Upper lobe of right lung (tissue), 1 donor: ENCODE measurements around the gene LRCH1. TPM values are rescaled to one million over a fixed set of nuclear protein-coding genes. Genes with fewer than 3 reads are reported as not detected.

Experiments used
- ATAC-seq: fragments of 200-7000 bp; cut with Tn5 transposase; one replicate; pipeline ENCODE4 v1.9.1; 2020; ENCODE audit warnings: mild to moderate bottlenecking, moderate library complexity
- DNase-seq: peaks from one replicate; pipeline ENCODE4 v3.0.0-alpha.2; 2020
- H3K27ac ChIP-seq: fragments of 200-600 bp; one replicate; pipeline ENCODE4 v1.8.0; 2022
- H3K27me3 ChIP-seq: fragments of 200-600 bp; one replicate; pipeline ENCODE4 v1.8.0; 2022; ENCODE audit warnings: mild to moderate bottlenecking
- H3K36me3 ChIP-seq: fragments of 200-600 bp; one replicate; pipeline ENCODE4 v1.8.0; 2022
- H3K4me1 ChIP-seq: fragments of 200-600 bp; one replicate; pipeline ENCODE4 v1.8.0; 2022
- H3K4me3 ChIP-seq: fragments of 200-600 bp; one replicate; pipeline ENCODE4 v1.8.0; 2022; ENCODE audit warnings: mild to moderate bottlenecking
- H3K9me3 ChIP-seq: fragments of 200-600 bp; one replicate; pipeline ENCODE4 v1.8.0; 2022
- intact Hi-C: fragments of 100-400 bp; cut with DNase I; formaldehyde crosslinking; loops from one replicate; pipeline ENCODE4 v1.11.0; 2022
- total RNA-seq: library from RNA; stranded (reverse); fragmentation: NEBNext Ultra II Directional; extraction: Animal tissue kit (Norgen Biotek cat#: 25700); gene quantifications from one replicate; pipeline ENCODE4 v1.2.1, GENCODE V29; 2021
- TF ChIP-seq, protein P1 (sequence below): fragments of 200-600 bp; IDR thresholded peaks from one replicate; pipeline ENCODE4 v1.8.0; 2022; ENCODE audit warnings: antibody characterized with exemption
- donor health status: DM: no; HTN: yes; CAD: no; lungs with severe emphysema.

Gene LRCH1
- total RNA-seq, 1 donor from 2014 or later, result 32.0 TPM

DNA sequence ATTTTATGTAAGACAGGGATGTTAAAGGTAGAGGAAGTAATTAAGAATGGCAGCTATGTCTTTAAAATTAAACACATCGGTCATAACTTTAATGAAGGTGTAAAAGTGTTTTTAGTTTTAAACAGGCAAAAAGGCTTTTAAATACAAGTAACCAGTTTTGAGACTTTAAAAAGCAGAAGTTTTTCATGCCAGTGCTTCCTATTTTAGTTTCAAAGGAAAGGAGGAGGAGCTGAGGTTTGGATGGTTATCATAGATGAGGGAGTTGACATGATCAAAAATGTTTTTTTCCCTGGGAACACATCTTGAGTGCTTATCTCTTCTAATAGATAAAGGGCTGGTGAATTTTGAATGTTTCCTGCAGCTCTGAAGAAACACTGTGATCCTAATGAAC is 42.9 kb downstream of the LRCH1 start:
- TF ChIP-seq, protein P1, sequence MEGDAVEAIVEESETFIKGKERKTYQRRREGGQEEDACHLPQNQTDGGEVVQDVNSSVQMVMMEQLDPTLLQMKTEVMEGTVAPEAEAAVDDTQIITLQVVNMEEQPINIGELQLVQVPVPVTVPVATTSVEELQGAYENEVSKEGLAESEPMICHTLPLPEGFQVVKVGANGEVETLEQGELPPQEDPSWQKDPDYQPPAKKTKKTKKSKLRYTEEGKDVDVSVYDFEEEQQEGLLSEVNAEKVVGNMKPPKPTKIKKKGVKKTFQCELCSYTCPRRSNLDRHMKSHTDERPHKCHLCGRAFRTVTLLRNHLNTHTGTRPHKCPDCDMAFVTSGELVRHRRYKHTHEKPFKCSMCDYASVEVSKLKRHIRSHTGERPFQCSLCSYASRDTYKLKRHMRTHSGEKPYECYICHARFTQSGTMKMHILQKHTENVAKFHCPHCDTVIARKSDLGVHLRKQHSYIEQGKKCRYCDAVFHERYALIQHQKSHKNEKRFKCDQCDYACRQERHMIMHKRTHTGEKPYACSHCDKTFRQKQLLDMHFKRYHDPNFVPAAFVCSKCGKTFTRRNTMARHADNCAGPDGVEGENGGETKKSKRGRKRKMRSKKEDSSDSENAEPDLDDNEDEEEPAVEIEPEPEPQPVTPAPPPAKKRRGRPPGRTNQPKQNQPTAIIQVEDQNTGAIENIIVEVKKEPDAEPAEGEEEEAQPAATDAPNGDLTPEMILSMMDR, result no peak
- H3K9me3 ChIP-seq, result no peaks in the 10 kb centered on the region
- peaks cover 74% of the 10 kb centered on the region for H3K4me1 ChIP-seq
- H3K36me3 ChIP-seq, result no peaks in the 10 kb centered on the region
- ATAC-seq (no peak), DNase-seq (no peak)
- no peak overlapping the region for H3K4me3 ChIP-seq
- intact Hi-C loops, result no loop called here
- no peak overlapping the region for H3K27ac ChIP-seq
- no peaks in the 10 kb centered on the region for H3K27me3 ChIP-seq

DNA sequence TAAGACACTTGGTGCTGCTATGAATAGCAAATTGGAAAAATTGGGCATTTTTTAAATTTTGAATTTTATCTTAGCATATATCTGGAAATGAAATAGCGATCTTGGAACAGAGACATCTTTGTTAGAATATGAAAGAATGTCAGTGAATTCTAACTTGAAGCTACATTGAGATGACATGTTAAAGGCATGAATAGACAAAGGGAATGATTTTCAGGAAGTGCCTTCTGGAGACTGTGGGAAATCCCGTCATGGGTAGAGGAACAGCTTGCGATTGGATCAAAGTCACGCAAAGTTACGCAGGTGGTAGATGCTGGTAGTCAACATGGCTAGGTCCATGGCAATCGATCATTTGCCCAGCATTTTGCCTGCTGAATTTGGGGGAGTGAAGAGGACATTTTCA is 43.5 kb downstream of the LRCH1 start:
- TF ChIP-seq, protein P1, result no peak
- DNase-seq (no peak), ATAC-seq (peak; percentile 28)
- H3K4me3 ChIP-seq, result no peak overlapping the region
- H3K27me3 ChIP-seq, result no peaks in the 10 kb centered on the region
- no peak overlapping the region for H3K27ac ChIP-seq
- intact Hi-C loops, result no loop called here
- no peaks in the 10 kb centered on the region for H3K9me3 ChIP-seq
- no peaks in the 10 kb centered on the region for H3K36me3 ChIP-seq
- peaks cover 78% of the 10 kb centered on the region for H3K4me1 ChIP-seq

DNA sequence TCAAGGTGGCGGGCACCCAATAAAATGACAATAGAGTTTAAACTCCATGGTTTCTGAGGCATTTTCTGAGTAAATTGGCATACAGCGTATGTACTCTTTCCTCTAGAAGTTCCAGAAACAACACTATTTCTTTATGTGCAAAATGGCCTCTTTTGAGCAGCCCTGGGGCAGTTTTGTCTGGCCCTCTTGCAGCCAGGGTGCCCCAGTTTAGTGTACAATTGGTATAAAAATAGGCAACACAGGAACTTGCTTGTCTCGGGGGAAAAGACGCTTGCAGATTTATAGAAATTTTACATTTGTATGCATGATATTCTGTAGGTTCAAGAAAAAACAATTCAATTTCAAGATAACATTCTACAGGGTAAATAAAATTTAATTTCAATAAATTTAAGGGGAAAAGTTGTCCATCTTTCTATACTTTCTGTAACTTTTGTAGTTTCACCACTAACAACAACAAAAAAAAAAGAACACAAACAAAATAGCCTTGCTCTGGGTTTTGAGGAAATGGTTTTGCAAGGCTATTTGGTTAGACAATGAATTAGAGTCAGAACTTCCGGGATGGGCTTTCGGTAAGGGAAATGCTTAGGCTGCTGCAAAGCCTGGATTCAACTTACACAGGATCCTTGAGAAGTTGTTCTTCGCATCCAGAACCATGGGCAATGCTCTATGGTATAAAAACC is 45.3 kb downstream of the LRCH1 start:
- peak; percentile 56 for ATAC-seq
- no peak overlapping the region for H3K4me3 ChIP-seq
- H3K36me3 ChIP-seq, result no peaks in the 10 kb centered on the region
- peak overlapping the region; percentile 45 for H3K27ac ChIP-seq
- H3K4me1 ChIP-seq, result peaks cover 73% of the 10 kb centered on the region
- intact Hi-C loops, result no loop called here
- no peak for DNase-seq
- no peaks in the 10 kb centered on the region for H3K9me3 ChIP-seq
- TF ChIP-seq, protein P1, result no peak
- H3K27me3 ChIP-seq, result no peaks in the 10 kb centered on the region

DNA sequence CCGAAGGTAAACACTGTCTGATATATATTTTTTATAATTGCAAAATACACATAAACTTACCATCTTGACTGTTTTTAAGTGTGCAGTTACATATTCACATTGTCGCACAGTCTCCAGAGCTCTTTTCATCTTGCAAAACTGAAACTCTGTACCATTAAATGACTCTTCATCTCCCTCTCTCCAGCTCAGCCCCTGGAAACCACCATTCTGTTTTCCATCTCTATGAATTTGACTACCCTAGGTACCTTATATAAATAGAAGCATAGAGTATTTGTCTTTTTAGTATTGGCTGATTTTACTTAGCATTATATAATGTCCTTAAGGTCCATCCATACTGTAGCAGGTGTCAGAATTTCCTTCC is 45.8 kb downstream of the LRCH1 start:
- Histone ChIP-seq H3K27me3 (no peaks in the 10 kb centered on the region), H3K27ac (peak overlapping the region; percentile 26), H3K4me3 (no peak overlapping the region), H3K36me3 (no peaks in the 10 kb centered on the region), H3K4me1 (peaks cover 74% of the 10 kb centered on the region), H3K9me3 (no peaks in the 10 kb centered on the region)
- ATAC-seq, result no peak
- TF ChIP-seq, protein P1, result no peak
- no peak for DNase-seq
- intact Hi-C loops, result no loop called here

DNA sequence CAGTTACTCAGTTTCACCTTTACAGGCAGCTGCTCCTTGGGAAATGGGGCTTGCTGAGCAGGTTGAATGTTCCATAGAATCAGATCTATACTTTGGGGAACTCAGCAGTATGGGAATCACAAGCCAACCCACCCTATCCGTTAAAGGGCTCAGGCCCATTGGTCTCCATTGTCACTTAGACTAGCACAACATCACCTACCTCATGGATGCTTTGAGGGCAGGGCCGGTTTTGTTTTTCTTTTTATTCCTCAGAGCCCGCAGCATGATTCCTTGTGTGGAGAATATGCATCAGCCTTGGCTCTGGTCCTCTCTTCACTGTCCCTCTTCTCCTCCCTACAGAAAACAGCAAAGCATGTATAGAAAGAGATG is 48.0 kb downstream of the LRCH1 start:
- intact Hi-C loops, result no loop called here
- Histone ChIP-seq H3K4me1 (peaks cover 74% of the 10 kb centered on the region), H3K27ac (no peak overlapping the region), H3K4me3 (no peak overlapping the region), H3K36me3 (no peaks in the 10 kb centered on the region), H3K27me3 (no peaks in the 10 kb centered on the region), H3K9me3 (no peaks in the 10 kb centered on the region)
- no peak for ATAC-seq
- no peak for DNase-seq
- TF ChIP-seq, protein P1, result no peak

DNA sequence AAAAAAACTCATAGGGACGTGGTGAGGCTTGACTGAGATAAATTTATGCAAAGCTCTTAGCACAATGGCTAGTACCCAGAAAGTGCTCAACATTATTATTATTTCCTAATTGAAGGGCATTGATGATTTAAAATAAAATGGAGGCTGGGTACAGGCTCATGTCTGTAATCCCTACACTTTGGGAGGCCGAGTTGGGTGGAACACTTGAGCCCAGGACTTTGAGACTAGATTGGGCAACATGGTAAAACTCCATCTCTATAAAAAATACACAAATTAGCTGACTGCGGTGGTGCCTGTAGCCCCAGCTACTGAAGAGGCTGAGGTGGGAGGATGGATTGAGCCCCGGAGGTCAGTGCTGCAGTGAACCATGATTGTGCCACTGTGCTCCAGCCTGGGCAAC is 49.6 kb downstream of the LRCH1 start:
- Histone ChIP-seq H3K4me3 (no peak overlapping the region), H3K27me3 (no peaks in the 10 kb centered on the region), H3K27ac (no peak overlapping the region), H3K9me3 (no peaks in the 10 kb centered on the region), H3K4me1 (peaks cover 66% of the 10 kb centered on the region), H3K36me3 (no peaks in the 10 kb centered on the region)
- ATAC-seq, result no peak
- no peak for DNase-seq
- intact Hi-C loops, result no loop called here
- TF ChIP-seq, protein P1, result no peak
